ENCODE results near the gene SHC2.

GRCh38 chr19:390386-391206, 70.2 kb downstream of the SHC2 start:
- TF ChIP-seq, protein P1, sequence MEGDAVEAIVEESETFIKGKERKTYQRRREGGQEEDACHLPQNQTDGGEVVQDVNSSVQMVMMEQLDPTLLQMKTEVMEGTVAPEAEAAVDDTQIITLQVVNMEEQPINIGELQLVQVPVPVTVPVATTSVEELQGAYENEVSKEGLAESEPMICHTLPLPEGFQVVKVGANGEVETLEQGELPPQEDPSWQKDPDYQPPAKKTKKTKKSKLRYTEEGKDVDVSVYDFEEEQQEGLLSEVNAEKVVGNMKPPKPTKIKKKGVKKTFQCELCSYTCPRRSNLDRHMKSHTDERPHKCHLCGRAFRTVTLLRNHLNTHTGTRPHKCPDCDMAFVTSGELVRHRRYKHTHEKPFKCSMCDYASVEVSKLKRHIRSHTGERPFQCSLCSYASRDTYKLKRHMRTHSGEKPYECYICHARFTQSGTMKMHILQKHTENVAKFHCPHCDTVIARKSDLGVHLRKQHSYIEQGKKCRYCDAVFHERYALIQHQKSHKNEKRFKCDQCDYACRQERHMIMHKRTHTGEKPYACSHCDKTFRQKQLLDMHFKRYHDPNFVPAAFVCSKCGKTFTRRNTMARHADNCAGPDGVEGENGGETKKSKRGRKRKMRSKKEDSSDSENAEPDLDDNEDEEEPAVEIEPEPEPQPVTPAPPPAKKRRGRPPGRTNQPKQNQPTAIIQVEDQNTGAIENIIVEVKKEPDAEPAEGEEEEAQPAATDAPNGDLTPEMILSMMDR (IDR thresholded peaks at IDR 0.05): no peak
- no peak for TF ChIP-seq POLR2AphosphoS5 (IDR thresholded peaks at IDR 0.05; ENCODE audit: insufficient read depth in 1 of 2, low read depth in 1 of 2)
- no peak for TF ChIP-seq POLR2A (IDR thresholded peaks at IDR 0.05)

Measured in vagina (tissue), 2 donors.